GM21360 (cell line): Measurements from ENCODE around the gene PROS1.
"Not testable (repeated sequence)": the region's sequence is repeated elsewhere in the genome, so short reads cannot be mapped to it uniquely, and the experiment has no call there.

Experiments
- ATAC-seq: cut with Tn5 transposase; IDR thresholded peaks from one replicate; pipeline ENCODE4 v1.9.1; 2021; ENCODE audit warnings: mild to moderate bottlenecking, moderate library complexity; ENCODE audit not compliant: unreplicated experiment

PROS1 gene

GRCh38 chr3:93979850-93980676 is 6.4 kb upstream of the PROS1 start, which contains the start of gene ARL13B:
Gene ARL13B, plus strand, starts transcription at chr3:93980155. Its CDS starts 269 bp downstream, at chr3:93980424.
- peak; percentile 100 for ATAC-seq

- no peak for ATAC-seq
Measured at GRCh38 chr3:93969997-93970396, 3.7 kb downstream of the PROS1 start.

DNA sequence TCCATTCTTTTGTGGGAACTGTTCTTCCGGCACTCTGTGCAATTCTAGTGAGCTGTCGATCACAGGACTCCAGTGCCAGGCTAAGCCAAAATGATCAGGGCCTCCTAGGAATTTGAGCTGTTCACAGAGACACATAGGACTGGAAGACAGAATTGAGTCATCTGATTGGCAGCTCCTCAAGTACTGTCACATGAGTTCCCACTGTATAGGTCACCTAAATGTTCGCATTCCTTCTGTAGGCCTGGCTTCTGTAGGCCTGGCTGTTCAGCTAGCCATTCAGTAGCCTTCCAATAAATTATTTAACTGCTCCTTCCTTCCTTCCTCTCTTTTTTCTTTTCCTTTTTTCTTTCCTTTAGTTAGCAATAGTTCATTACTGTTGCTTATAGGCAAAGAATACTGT is 4.3 kb downstream of the PROS1 start:
- no peak for ATAC-seq

DNA sequence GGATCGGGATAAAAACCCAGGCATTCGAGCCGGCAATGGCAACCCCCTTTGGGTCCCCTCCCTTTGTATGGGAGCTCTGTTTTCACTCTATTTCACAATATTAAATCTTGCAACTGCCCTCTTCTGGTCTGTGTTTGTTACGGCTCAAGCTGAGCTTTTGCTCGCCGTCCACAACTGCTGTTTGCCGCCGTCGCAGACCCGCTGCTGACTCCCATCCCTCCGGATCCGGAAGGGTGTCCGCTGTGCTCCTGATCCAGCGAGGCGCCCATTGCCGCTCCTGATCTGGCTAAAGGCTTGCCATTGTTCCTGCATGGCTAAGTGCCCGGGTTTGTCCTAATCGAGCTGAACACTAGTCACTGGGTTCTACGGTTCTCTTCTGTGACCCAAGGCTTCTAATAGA is 8.6 kb downstream of the PROS1 start:
- ATAC-seq, result not testable (repeated sequence)

DNA sequence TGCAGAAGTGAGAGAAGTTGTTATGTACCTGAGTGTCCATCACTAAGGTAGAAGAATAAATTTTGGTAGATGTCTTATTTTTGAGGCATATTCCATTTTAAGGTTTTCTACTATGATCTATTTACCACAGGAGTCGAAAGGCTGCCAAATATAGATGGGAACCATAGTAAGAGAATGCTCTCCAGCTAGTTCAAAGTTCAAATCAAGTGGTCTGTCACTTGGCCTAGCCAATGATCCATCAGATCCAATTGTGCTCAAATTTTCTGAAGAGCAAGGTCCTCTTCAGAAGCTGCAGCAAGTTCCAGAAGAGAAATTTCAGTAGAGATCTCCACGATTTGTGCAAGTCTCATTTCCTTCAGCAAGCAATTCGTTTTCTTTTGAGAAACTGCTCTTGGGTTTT is 10.9 kb downstream of the PROS1 start:
- ATAC-seq, result no peak

GRCh38 chr3:93961489-93961888 is 12.2 kb downstream of the PROS1 start:
- ATAC-seq, result no peak

DNA sequence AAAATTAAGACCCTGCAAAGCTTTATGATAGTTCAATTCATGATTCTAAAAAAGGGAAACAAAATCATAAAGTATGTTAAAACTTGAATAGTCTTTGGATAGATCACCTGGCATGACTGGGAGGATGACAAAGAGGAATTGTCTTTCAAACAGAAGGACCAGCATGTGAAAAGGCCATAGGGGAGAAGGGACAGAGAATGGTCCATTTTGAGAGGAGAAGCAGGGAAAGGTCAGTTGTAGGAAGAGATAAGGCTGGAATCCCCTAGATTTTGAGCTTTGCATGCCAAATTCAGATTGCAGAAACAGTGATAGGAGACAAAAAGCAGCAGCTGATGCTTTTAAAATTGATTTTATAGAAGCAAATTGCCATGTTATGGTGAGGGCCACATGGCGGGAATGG is 12.7 kb downstream of the PROS1 start:
- no peak for ATAC-seq

DNA sequence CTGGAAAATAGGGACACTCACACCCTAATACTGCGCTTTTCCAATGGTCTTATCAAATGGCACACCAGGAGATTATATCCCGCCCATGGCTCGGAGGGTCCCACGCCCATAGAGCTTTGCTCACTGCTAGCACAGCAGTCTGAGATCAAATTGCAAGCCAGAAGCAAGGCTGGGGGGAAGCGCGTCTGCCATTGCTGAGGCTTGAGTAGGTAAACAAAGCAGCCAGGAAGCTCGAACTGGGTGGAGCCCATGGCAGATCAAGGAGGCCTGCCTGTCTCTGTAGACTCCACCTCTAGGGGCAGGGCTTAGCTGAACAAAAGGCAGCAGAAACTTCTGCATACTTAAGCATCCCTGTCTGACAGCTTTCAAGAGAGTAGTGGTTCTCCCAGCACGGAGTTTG is 23.7 kb downstream of the PROS1 start:
- not testable (repeated sequence) for ATAC-seq

DNA sequence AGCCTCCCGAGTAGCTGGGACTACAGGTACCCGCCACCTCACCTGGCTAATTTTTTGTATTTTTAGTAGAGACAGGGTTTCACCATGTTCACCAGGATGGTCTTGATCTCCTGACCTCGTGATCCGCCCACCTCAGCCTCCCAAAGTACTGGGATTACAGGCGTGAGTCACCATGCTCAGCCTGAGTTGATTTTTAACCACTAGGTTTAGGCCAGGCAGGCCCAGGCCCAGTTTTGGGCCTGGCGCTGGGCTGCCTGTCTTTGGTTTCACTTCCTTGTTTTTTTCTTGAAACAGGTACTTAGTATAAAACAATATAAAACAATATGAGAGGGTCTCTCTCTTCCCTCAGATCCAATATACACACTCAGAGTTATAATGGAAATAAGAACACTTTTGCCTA is 36.2 kb downstream of the PROS1 start:
- ATAC-seq, result not testable (repeated sequence)

GRCh38 chr3:93936549-93936948 is 37.1 kb downstream of the PROS1 start:
- ATAC-seq, result no peak

DNA sequence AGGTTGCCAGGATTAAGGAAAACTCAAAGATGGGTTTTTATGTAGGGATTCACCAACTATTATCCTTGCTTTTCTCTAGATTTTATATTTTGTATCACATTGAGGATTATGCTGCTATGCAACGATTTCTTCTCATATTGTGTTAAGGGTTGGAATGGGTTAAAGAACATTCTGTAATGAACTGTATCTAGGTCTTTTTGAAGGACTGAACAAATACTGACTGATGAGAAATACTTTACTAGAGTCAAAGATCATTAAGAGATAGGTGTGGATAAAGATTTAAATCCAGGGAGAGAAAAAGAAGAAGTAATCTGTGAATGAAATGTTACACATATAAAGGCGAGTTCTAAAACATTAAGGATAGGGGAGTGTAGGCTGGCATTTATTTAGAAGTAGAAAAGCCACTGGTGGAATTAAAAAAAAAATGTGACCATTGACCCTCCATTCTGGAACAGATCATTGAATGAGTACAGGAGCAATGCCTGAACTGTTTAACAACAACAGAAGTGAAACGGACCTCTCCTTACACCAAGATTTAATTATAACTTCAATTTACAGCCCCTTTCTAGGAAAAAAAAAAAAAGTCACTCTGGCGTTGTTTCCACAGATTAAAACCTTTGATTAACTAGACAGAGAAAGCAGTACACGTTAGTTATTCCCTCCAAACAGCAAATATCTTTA is 39.2 kb downstream of the PROS1 start:
- ATAC-seq, result no peak

- ATAC-seq, result no peak
Measured at GRCh38 chr3:93931597-93932229, 42.0 kb downstream of the PROS1 start.

DNA sequence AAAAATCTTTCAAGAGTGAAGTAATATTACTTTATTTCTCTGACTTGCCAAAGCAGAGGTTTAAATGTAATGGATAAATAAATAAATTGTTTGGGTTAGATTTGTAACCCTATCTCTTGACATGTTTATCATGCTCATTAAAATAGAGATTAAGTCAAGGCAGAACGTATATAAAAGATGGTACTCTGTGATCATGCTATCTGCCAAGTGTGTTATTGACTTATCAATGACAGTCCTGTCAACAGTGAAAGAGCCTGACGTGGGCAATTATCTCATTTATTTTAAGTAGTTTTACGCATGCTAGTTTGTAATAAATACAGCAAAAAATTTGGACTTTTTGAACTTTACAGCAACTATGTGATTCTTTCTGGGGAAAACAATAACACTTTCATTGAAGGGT is 43.7 kb downstream of the PROS1 start:
- ATAC-seq, result no peak

GRCh38 chr3:93926789-93927188 is 46.9 kb downstream of the PROS1 start:
- no peak for ATAC-seq

DNA sequence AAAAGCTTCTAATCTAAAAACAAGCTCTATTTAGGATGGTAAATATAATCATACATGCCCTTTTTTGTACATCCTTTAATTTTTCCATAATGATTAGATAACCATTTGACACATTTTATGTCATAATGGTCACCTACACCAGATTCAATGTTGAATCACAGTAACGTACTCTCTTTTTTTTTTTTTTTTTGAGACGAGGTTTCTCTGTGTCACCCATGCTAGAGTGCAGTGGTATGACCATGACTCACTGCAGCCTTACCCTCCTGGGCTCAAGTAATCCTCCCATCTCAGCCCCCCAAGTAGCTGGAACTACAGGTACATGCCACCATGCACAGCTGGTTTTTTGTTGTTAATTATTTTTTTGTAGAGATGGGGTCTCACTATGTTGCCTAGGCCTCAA is 49.2 kb downstream of the PROS1 start:
- ATAC-seq, result no peak

- ATAC-seq, result no peak
Measured at GRCh38 chr3:93923006-93923405, 50.7 kb downstream of the PROS1 start.

GRCh38 chr3:93917546-93918029 is 56.1 kb downstream of the PROS1 start:
- not testable (repeated sequence) for ATAC-seq

GRCh38 chr3:93913623-93914022 is 60.1 kb downstream of the PROS1 start:
- ATAC-seq, result not testable (repeated sequence)

- no peak for ATAC-seq
Measured at GRCh38 chr3:93911206-93911605, 62.5 kb downstream of the PROS1 start.

DNA sequence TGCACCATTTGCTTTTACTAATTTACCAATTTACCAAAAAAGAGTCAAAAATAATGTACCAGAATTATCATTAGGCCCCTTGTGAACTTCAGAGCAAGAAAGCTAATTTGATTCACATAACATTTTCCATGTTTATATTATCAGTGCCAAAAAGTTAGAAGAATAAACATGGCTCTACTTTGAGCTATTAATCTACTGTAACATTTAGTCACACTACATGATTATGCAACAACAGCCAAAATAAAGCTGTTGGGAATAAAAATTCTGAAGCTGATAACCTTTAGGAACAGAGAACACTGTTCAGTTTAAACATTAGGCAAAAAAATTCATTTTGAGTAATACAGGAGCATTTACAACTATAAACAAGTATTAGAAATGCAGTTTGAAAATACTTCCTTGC is 63.6 kb downstream of the PROS1 start:
- ATAC-seq, result no peak

DNA sequence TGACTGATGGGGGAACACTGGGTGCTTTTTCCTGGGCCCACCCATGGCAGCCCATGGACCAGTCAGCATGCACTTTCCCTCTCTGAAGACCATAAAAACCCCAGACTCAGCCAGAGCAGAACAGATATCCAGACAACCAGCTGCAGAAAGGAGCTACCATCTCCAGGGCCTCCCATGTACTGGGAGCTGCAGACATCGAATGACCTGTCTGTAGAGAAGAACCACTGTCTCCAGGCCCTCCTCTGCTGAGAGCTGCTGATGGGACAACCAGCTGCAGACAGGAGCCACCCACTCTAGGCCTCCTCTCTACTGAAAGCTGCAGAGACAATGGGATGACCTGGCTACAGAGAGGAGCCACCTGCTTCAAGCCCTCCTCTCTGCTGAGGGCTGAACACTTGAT is 66.6 kb downstream of the PROS1 start:
- no peak for ATAC-seq

DNA sequence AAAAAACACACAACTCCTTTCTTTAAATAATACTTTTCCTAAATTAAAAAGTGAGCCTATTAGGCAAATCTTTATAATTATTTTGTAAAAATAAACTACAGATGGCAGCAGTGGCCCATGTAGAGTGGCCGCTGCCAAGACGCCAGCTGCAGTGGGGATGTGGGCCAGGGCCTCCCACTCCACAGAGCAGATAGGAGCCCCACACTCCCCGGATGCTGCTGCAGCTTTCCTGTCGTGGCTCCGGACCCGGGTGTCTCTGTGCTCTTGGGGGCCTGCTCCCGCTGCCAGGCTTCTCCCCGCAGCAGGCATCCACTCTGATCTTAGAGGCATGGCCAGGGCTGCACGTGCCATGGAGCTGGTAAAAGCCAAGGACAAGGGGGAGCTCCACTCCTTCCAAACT is 67.5 kb downstream of the PROS1 start:
- ATAC-seq, result no peak
